Upper lobe of left lung (tissue), 4 donors: Measurements from ENCODE around the gene SESN2.

Experiments used
- EP300 ChIP-seq, 4 donors: sonication (generic); formaldehyde crosslinking; IDR thresholded peaks; one replicate each; pipeline ENCODE4 v1.5.1; 2017; ENCODE audit warnings: antibody characterized with exemption in 4 of 4, control low read depth in 2 of 4
- POLR2A ChIP-seq, 4 donors: fragments of 450-650 bp; IDR thresholded peaks; one replicate each; pipeline ENCODE4 v1.5.1; 2016 to 2017; ENCODE audit warnings: antibody characterized with exemption in 4 of 4, mild to moderate bottlenecking in 2 of 4
- POLR2AphosphoS5 ChIP-seq, 2 donors: sonication (generic); formaldehyde crosslinking; IDR thresholded peaks; one replicate each; pipeline ENCODE4 v1.5.1; 2017; ENCODE audit warnings: antibody characterized with exemption in 2 of 2
- TF ChIP-seq, protein P1 (sequence below), 6 experiments: fragments of 450-650 bp in 4 of 6; fragments of 200-600 bp in 2 of 6; sonication (generic) in 2 of 6; IDR thresholded peaks; one replicate each; pipeline ENCODE4 v1.5.1; 2016 to 2019; ENCODE audit warnings: antibody characterized with exemption in 6 of 6

DNA sequence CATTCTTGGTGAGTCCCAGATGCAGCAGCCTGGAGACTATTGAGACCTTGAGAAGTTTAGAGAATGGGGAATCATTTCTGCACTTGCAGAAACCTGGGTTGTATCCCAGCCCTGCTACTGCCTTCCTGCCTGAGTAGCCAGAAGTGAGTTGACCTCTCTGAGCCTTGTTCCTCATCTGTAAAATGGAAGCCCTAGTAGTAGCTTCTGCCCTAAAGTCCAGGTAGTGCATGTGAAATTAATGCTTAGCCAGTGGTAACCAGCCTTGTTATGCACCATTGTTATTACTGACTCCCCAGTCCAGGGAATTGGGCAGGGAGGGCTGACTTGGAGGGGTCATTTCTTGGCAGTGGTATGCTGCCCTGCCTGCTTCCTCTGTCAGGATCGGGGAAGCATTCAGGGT lies 5.6 kb downstream of the SESN2 start:
- no peak for TF ChIP-seq EP300 (IDR thresholded peaks at IDR 0.05)
- TF ChIP-seq, protein P1, sequence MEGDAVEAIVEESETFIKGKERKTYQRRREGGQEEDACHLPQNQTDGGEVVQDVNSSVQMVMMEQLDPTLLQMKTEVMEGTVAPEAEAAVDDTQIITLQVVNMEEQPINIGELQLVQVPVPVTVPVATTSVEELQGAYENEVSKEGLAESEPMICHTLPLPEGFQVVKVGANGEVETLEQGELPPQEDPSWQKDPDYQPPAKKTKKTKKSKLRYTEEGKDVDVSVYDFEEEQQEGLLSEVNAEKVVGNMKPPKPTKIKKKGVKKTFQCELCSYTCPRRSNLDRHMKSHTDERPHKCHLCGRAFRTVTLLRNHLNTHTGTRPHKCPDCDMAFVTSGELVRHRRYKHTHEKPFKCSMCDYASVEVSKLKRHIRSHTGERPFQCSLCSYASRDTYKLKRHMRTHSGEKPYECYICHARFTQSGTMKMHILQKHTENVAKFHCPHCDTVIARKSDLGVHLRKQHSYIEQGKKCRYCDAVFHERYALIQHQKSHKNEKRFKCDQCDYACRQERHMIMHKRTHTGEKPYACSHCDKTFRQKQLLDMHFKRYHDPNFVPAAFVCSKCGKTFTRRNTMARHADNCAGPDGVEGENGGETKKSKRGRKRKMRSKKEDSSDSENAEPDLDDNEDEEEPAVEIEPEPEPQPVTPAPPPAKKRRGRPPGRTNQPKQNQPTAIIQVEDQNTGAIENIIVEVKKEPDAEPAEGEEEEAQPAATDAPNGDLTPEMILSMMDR (IDR thresholded peaks at IDR 0.05): no peak
- no peak for TF ChIP-seq POLR2AphosphoS5 (IDR thresholded peaks at IDR 0.05)
- TF ChIP-seq POLR2A (IDR thresholded peaks at IDR 0.05): no peak
